Measurements from ENCODE around the gene KRTAP13-3.

Gene KRTAP13-3, protein sequence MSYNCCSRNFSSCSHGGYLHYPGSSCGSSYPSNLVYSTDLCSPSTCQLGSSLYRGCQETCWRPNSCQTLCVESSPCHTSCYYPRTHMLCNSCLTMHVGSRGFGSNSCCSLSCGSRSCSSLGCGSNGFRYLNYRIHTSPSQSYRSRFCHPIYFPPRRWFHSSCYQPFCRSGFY

DNA sequence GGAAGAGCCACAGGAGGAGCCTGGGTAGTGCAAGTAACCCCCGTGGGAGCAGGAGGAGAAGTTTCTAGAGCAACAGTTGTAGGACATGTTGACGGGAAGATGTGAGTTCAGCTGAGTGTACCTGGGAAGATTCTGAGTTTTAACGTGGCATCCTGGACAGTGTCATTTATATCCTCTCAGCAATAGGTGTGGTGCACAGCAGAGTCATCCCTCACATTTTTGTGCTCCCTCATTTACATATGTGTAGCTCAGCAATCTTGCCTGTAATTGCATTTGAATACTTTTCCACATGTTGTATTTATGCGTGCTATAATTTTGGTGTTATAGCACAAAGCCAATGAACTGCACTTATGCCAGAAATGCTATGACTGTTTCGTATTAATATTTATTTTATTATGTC, at the start of gene KRTAP13-3:
Gene KRTAP13-3, minus strand, starts transcription at position 101 of the 400 bp plus-strand sequence. Its CDS starts 14 bp downstream, at position 87.
- DNase-seq: no peak

DNA sequence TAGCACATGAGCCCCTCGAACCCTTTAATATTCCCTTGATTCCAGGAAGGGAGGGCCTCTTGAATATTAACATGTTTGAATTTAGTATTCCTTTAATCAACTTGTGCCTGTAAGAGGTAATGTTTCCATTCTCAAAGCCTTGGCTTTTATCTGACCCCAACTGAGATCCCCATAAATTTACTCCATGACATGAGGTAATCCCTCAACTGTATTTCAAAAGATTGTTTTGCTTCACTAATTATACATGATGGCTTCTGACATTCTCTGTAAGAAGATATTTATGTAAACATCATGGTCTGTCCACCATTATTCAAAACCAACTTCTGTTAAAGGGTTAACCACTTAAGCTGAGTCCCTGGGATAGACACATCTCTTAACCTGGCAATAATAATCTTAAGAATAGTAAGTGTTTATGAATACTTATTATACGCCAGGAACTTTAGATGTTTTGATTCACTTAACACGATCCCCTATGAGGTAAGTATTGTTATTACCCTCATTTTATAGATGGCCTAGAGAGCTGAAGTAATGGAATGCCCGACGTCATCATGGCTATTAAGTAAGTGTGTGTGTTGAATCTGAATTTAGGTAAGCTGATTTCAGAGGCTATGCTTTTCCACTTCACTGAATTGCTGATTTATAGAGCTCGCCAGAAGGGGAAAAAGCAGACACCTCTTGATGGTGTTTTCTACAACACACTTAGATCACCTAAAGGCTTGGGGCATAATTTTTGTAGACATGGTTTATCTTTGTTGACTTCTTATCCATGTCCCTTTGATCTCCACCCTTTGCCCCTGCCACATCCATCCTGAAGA, 43.4 kb upstream of the KRTAP13-3 start:
- DNase-seq: no peak

DNA sequence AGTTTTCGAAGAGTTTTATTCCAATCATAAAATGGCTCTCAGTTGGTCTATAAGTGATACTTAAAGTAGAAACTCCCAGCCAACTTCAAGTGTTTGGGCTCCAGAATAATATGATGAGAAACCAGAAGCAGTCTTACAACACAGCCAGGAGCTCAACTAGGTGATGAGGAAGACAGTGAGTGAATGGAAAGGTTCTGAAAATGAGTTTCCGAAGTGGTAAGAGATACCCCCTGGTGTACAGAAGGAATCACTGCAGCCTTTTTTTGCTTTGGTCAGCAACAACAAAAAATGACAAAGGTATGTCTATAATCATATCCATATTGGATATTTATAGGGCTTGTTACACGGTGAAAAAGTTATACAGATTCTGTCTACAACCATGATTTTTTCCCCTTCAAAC, 38.0 kb upstream of the KRTAP13-3 start:
- DNase-seq: no peak

DNA sequence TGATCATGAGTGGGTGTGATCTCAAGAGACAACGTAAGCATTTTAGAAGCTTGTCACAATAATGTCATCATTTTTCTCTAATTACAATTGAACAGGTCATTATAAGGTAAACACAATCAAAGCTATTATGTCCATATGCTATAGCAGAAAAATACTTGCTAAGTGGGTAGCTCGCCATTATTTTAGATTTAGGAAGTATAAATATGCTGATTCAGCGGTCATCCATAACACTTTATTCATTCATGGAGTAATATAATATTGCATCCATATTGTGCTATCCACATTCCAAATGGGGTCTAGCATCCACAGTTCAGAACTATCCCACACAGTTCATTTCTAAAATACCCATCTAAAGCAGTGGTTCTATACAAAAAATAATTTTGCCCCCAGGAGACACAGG, 22.8 kb upstream of the KRTAP13-3 start:
- no peak for DNase-seq

DNA sequence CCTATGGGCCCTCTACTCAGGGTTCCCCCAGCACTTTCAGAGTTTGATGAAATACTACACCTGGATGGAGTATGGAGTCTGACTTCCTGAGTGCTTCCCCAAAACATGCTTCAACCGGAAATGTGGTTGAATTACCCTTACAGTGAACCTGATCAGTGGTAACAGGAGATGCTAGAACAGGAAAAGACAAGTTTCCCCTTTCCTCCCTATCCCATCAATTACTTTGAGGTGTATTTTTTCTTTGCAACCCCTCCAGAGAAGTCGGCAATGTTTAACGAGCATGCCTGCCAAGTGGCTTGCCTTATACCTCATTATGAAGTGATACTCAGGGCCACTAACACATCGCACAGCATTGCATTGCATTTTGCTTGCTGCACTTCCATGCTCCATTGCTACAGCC, 21.3 kb upstream of the KRTAP13-3 start:
- no peak for DNase-seq

DNA sequence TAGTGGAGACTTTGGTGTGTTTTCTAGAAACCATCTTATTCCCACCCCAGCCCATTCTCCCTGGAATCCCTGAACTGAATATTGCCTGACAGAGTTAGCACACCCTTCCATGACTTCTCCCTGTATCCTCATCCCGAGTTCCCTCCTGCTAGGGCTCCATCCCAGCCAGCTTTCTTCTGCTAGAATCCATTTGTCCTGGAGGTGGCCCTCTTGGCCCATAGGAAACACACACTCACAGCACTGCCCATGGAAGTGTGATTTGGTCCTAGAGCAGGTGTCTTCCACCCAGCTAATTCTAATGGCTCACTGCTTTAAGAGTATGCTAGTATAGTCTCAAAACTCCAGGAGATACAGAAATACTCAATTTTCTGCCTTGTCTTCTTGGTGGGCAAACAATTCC, 18.5 kb upstream of the KRTAP13-3 start:
- DNase-seq: no peak

DNA sequence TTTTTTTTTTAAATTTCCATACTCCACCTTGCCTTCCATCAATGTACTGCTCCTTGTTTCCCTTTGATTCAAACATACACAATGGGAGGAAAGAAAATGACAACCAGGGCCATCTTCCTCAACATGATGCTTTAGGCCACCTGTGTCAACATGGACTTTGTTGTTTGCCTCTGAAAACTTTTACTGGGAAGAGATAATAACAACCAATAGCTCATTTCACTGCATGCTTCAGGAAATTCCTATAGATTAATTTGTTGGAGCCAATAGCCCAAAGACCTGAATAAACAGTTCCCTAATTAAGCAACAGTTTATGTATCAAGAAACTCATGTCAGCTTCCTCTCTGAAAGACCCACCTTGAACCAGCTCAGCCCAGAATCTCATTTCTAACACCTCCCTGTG, 17.5 kb upstream of the KRTAP13-3 start:
- no peak for DNase-seq

DNA sequence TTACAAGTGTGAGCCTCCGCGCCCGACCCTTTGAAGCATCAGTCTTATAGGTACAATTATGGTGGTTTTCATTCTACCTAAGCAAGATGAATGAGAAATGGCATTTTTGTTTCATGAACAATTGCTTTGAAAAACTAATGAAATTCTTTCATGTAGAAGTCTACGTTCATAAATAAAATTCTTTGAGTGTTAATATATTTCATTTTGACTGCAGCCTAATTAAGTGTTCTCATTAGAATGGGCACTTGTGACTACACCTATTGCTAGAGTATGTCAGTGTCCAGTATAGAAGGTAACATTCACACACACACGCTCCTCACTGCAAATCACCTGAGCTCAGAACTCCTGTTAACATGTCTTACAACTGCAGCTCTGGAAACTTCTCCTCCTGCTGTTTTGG, 14.2 kb upstream of the KRTAP13-3 start, which contains the start of gene KRTAP15-1:
Gene KRTAP15-1, plus strand, starts transcription at position 301 of the 400 bp plus-strand sequence. Its CDS starts 53 bp downstream, at position 354.
- no peak for DNase-seq

DNA sequence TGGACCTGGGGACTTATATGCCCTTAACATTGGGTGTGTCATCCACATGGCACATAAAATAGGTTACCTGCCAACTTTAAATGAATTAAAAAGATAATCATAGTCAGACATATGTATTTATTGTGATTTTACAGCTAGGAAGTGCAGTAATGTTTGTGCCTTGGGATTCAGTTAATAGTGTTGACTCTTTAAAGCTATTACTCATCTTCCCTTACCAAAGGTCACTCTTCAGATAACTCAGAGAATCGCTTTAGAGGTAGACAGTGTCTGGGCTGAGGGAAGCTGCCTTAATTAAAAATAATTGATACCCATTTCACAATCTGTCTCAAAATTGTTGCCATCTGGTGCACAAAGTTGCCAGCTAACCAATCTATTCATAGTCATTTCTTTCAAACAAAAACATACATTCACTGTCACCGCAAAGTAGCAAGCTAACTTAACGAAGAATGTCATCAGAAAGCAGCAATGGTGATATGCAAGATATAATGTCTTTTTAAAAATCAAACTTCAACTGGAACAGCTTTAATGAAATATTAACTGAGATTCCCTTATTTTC, 11.4 kb upstream of the KRTAP13-3 start:
- DNase-seq: no peak

DNA sequence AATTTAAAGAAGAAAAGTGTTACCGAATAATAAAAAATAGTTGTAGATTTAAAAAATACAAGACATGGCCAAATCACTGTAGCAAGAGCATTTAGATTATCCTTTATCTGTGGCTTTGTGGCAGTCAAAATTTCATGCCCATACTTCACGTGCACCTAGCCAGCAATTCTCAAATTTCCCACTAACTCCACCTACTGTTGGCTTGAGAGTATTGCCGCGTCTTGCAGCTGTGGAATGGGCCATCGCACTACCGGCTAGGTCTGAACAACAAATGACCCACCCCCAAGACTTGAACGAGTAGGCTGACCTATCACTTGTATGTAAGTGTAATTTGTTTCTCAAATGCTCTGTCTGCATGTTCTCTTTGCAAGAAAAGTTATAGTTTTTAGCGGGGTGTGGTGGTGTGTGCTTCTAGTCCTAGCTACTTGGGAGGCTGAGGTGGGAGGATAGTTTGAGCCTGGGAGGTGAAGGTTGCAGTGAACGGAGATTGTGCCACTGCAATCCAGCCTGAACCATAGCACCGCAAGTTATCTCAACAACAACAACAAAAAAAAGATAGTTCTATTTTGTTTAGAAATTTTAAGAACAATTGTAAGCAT, 8.4 kb upstream of the KRTAP13-3 start:
- peak in 1 of 2 donors; percentile 3 for DNase-seq

DNA sequence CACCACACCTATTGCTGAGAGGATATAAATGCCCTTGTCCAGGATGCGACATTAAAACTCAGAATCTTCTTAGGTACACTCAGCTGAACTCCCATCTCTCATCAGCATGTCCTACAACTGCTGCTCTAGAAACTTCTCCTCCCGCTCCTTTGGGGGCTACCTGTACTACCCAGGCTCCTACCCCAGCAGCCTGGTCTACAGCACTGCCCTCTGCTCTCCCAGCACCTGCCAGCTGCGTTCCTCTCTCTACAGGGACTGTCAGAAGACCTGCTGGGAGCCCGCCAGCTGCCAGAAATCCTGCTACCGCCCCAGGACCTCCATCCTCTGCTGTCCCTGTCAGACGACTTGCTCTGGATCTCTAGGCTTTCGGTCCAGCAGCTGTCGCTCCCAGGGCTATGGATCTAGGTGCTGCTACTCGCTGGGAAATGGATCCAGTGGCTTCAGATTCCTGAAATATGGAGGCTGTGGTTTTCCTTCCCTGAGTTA, 4.5 kb upstream of the KRTAP13-3 start, which contains the start of gene KRTAP13-4:
Gene KRTAP13-4, plus strand, starts transcription at position 51 of the 486 bp plus-strand sequence. Its CDS starts 56 bp downstream, at position 107.
- DNase-seq: no peak

DNA sequence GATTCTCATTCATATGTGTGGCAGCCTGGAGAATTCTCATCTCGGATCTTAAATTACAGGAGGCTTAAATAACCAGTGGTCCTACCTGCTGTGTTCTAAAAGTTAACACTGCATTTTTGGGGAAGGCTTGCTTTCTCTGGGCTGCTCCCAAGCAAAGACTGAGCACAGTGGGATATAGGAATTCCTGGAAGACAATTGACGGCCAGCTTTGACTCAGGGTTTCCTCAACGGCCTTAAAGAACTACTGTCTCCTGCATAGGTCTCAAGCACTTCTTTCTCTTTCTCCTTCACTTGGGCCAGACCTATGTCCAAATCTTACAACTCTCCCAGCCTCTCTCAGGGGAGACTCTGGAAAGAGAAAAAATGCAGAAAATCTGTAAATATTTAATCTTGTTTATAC, 1.0 kb upstream of the KRTAP13-3 start:
- no peak for DNase-seq

DNA sequence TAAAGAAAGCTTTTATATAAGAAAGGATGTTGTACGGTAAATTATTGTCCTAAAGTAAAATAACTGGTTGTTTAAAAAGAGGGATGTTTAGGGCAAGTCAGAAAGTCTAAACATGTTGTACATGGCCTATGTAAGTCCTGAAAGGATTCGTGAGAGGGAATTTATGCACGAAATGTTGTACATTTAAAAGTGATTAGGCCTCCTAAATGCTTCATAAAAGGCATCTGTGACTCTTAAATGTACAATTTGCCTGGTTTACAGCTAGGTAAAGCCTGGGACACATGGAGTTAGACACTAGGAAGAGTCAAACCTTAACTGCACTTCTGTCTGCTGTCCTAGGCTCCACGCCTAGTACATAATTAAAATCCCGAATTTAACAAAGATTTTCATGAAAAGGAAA, 9.7 kb downstream of the KRTAP13-3 start:
- DNase-seq: no peak

DNA sequence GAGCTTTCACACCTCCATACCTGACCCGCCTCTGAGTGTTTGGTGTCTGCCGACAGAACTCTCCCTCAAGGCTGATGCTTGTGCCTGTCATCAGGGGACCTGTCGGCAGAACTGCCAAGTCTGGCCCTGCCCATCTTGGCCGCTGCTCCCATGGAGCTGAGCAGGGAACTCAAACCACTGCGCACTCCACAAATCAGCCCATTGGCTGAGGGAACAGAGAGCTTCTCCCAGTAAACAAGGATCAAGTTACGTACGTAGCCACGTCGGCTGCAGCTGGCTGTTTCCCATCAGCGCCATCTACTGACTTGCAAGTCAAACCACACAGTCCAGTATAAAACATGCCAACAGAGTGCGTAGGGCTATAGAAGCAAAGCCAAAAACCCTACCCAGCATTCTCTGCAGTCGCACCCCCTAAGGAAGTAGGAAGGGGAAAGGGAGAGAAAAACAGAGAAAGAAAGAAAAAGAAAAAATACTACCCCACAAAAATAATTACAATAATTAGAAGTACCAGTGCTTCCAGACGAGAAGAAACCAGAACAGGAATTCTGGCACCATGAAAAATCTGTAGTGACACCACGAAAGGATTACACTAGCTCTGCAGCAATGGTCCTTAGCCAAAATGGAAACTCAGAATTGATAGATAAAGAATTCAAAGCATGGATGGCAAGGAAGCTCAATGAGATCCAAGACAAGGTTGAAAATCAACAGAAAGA, 16.8 kb downstream of the KRTAP13-3 start:
- peak in 1 of 2 donors; percentile 2 for DNase-seq

DNA sequence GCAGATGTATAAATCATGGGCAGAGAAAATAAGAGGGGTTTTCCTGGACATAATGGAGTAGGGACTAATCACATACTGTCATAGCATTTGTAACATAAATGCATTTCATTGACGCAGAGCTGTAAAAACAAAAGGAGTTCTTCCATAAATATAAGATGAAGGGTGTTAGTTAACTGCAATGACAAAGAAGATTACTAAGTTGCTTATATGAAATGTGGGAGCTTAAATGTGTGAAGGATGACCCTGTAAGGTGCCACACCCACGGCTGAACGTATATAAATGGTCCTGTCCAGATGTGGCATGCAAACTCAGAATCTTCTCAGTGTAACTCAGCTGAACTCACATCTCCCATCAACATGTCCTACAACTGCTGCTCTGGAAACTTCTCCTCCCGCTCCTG, 30.0 kb downstream of the KRTAP13-3 start, which contains the start of gene KRTAP13-1:
Gene KRTAP13-1, plus strand, starts transcription at position 301 of the 400 bp plus-strand sequence. Its CDS starts 56 bp downstream, at position 357.
- no peak for DNase-seq

DNA sequence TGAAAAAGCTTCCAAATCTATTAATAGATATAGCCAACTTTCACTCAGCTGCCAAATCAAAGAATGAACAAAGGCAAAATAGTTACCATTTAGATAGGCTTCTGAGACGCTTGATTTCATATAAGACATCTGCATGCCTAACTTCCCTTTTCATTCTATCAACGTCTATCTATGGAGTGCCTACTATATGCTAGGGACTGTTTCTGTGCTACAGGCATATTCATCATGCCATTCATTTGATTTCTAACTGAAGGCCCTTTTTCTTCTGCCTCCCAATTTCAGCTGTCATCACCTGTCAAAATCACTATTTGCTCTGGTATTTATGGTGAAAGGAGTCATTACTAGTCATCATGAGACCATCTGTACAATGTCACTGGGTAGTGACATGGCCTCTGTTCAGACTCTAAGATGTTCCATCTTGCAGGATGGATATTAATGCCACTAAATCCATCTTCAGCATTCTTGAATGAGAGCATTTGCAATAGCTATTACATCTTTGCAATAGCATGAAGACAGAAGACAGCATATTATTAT, 34.2 kb downstream of the KRTAP13-3 start:
- no peak for DNase-seq

DNA sequence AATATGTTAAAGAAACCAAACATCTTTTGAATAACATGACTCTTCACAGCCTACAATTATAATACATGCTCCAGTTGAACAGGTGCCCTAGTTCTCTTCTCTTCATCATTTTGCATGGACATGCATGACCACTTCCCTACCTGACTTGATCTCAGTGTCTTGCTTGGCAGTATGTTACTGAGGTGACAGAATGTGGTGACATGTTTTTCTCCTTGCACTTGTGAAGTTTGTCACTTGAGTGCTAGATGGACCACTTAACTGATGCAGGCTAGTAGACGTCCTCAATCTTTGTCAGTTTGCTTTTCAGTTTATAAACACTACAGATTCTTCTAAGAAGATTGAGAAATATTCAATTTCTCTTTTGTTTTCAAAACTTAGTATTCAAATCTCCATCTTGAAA, 43.5 kb downstream of the KRTAP13-3 start:
- no peak for DNase-seq

All from stimulated activated CD4-positive, alpha-beta T cell treated with anti-CD3 and anti-CD28 coated beads, Interleukin-2, amount 100 ng/mL, for 48 hours (primary cell).